A673 (cell line): ENCODE data around the gene GRAMD1C. TPM values are rescaled to one million over a fixed set of nuclear protein-coding genes. Genes with fewer than 3 reads are reported as not detected.

Experiments used
- BruUV-seq: library from RNA; stranded (reverse); fragments of 400-500 nt; replicated peaks from 2 replicates; lab custom pipeline; 2021; lab: Mats Ljungman, UMichigan
- CTCF ChIA-PET: fragments of 300-600 bp; sonication (Branson Sonifier 250); formaldehyde crosslinking; loops from one replicate; lab custom pipeline; 2022; ENCODE audit warnings: antibody characterized with exemption; lab: Charles Lee
- POLR2A ChIA-PET: fragments of 300-600 bp; sonication (Branson Sonifier 250); formaldehyde crosslinking; loops from one replicate; lab custom pipeline; 2022; ENCODE audit warnings: antibody characterized with exemption; ENCODE audit not compliant: low non-redundant PET; lab: Charles Lee
- DNase-seq: peaks from one replicate; pipeline ENCODE4 v3.0.0-alpha.2; 2015; ENCODE audit warnings: low spot score
- H3K27ac ChIP-seq: fragments of 200-600 bp; sonication (generic); 2 replicates; pipeline ENCODE4 v1.5.1; 2016; ENCODE audit warnings: mixed run types, low read depth, mild to moderate bottlenecking, mixed read lengths, antibody characterized with exemption, low read length; ENCODE audit not compliant: poor library complexity, severe bottlenecking
- H3K27me3 ChIP-seq: fragments of 200-600 bp; sonication (generic); replicated peaks from 2 replicates; pipeline ENCODE4 v1.6.1; 2017; ENCODE audit warnings: mixed run types, low read depth, mild to moderate bottlenecking, mixed read lengths, antibody characterized with exemption, low read length; ENCODE audit not compliant: insufficient read depth, poor library complexity
- H3K36me3 ChIP-seq: fragments of 200-600 bp; sonication (generic); 2 replicates; pipeline ENCODE4 v1.6.1; 2016; ENCODE audit warnings: mixed run types, mild to moderate bottlenecking, mixed read lengths, antibody characterized with exemption, low read length; ENCODE audit not compliant: insufficient read depth, poor library complexity, severe bottlenecking
- H3K4me1 ChIP-seq: fragments of 200-600 bp; sonication (generic); 2 replicates; pipeline ENCODE4 v1.6.1; 2017; ENCODE audit warnings: mixed run types, mild to moderate bottlenecking, mixed read lengths, antibody characterized with exemption, low read length; ENCODE audit not compliant: insufficient read depth, poor library complexity, severe bottlenecking
- H3K4me3 ChIP-seq: fragments of 200-600 bp; sonication (generic); 2 replicates; pipeline ENCODE4 v1.5.1; 2016; ENCODE audit warnings: low read depth, mixed run types, mild to moderate bottlenecking, mixed read lengths, low read length; ENCODE audit not compliant: poor library complexity, severe bottlenecking
- H3K9me3 ChIP-seq: fragments of 200-600 bp; sonication (generic); 2 replicates; pipeline ENCODE4 v1.6.1; 2016; ENCODE audit warnings: mixed run types, low read depth, mild to moderate bottlenecking, mixed read lengths, antibody characterized with exemption, low read length; ENCODE audit not compliant: poor library complexity, severe bottlenecking
- EZH2 ChIP-seq: fragments of 200-600 bp; sonication (generic); IDR thresholded peaks from 2 replicates; pipeline ENCODE4 v1.6.1; 2017; ENCODE audit warnings: borderline replicate concordance, low read depth, mild to moderate bottlenecking, mixed read lengths, antibody characterized with exemption, low read length; ENCODE audit not compliant: poor library complexity, severe bottlenecking
- intact Hi-C: fragments of 100-400 bp; cut with micrococcal nuclease; formaldehyde crosslinking; loops from one replicate; pipeline ENCODE4 v1.10.0; 2022; ENCODE audit not compliant: unreplicated experiment
- total RNA-seq: library from RNA; stranded (reverse); gene quantifications from 2 replicates; pipeline ENCODE4 v1.2.3, GENCODE V29; 2021
- TF ChIP-seq, protein P1 (sequence below): fragments of 300-800, 200-600 bp; sonication (generic); conservative IDR thresholded peaks from 2 replicates; pipeline ENCODE4 v1.5.1; 2017; ENCODE audit warnings: low read depth, mild to moderate bottlenecking, antibody characterized with exemption, low read length, moderate library complexity, mixed read lengths

Gene GRAMD1C
- total RNA-seq, 1 experiment from 2014 or later: 3.1 TPM

- H3K4me3 ChIP-seq: no peak overlapping the region
- no peaks in the 10 kb centered on the region for H3K9me3 ChIP-seq
- DNase-seq: no peak
- no peaks in the 10 kb centered on the region for H3K4me1 ChIP-seq
- no peak for TF ChIP-seq EZH2
- TF ChIP-seq, protein P1, sequence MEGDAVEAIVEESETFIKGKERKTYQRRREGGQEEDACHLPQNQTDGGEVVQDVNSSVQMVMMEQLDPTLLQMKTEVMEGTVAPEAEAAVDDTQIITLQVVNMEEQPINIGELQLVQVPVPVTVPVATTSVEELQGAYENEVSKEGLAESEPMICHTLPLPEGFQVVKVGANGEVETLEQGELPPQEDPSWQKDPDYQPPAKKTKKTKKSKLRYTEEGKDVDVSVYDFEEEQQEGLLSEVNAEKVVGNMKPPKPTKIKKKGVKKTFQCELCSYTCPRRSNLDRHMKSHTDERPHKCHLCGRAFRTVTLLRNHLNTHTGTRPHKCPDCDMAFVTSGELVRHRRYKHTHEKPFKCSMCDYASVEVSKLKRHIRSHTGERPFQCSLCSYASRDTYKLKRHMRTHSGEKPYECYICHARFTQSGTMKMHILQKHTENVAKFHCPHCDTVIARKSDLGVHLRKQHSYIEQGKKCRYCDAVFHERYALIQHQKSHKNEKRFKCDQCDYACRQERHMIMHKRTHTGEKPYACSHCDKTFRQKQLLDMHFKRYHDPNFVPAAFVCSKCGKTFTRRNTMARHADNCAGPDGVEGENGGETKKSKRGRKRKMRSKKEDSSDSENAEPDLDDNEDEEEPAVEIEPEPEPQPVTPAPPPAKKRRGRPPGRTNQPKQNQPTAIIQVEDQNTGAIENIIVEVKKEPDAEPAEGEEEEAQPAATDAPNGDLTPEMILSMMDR: no peak
- no TSS peak for BruUV-seq
- POLR2A ChIA-PET: no interaction called here
- no peaks in the 10 kb centered on the region for H3K27me3 ChIP-seq
- CTCF ChIA-PET: no interaction called here
- H3K36me3 ChIP-seq: no peaks in the 10 kb centered on the region
- H3K27ac ChIP-seq: no peak overlapping the region
- intact Hi-C loops: no loop called here
Measured at GRCh38 chr3:113983544-113983943, 145.0 kb downstream of the GRAMD1C start.

DNA sequence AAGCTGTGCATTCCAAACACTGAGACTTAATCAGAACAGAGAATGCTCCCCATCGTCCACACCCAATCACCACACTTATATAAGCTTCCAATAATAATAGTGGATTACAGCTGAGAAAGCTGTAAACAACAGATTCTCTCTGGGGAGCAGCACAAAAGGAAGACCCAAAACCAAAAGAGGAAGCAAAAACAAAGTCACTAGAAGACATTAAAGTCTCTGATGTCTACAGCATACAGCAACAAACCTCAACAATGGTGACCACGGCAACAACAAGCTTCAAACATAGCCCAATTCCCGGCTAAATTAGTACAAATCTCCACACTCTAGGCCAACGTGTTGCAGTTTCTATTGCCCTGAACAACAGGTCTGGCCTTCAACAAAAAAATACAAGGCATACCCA, 147.0 kb downstream of the GRAMD1C start:
- no peaks in the 10 kb centered on the region for H3K36me3 ChIP-seq
- no peaks in the 10 kb centered on the region for H3K9me3 ChIP-seq
- intact Hi-C loops: no loop called here
- no peak overlapping the region for H3K27ac ChIP-seq
- no peaks in the 10 kb centered on the region for H3K4me1 ChIP-seq
- H3K4me3 ChIP-seq: no peak overlapping the region
- CTCF ChIA-PET: no interaction called here
- no peaks in the 10 kb centered on the region for H3K27me3 ChIP-seq
- no peak for DNase-seq
- TF ChIP-seq, protein P1: no peak
- TF ChIP-seq EZH2: no peak
- POLR2A ChIA-PET: no interaction called here
- BruUV-seq: no TSS peak

Other genes with a start within 250 kb of the GRAMD1C start
- gene USF3, start 142.1 kb upstream of the GRAMD1C start, total RNA-seq: 9.7 and 12.1 TPM in 2 replicates
- gene NAA50, start 92.5 kb upstream of the GRAMD1C start, total RNA-seq: 229 and 268 TPM in 2 replicates
- gene ATP6V1A, start 91.8 kb upstream of the GRAMD1C start, total RNA-seq: 69.3 and 69.4 TPM in 2 replicates
- gene ZDHHC23, start 109.2 kb downstream of the GRAMD1C start, total RNA-seq: 0.74 and 1.1 TPM in 2 replicates
- 1.1 and 3.2 TPM in 2 replicates for gene CCDC191, start 217.7 kb downstream of the GRAMD1C start, total RNA-seq
- 49.6 and 62.4 TPM in 2 replicates for gene QTRT2, start 217.9 kb downstream of the GRAMD1C start, total RNA-seq